Breast epithelium (tissue), 4 donors: ENCODE measurements around the gene ITGB6. TPM values are rescaled to one million over a fixed set of nuclear protein-coding genes. Genes with fewer than 3 reads are reported as not detected.

Experiments
- DNase-seq, 2 donors: peaks; one replicate each; pipeline ENCODE4 v3.0.0-alpha.2; 2019; ENCODE audit warnings: low spot score in 2 of 2
- H3K27ac ChIP-seq, 2 donors: fragments of 200-600 bp; sonication (generic) in 1 of 2; one replicate each; pipeline ENCODE4 v1.5.1; 2016 to 2019; ENCODE audit warnings: mild to moderate bottlenecking in 1 of 2
- H3K27me3 ChIP-seq, 2 donors: fragments of 200-600 bp; sonication (generic) in 1 of 2; one replicate each; pipeline versions ENCODE4 v1.5.1 to v1.6.0; 2017 to 2019; ENCODE audit warnings: control low read depth in 1 of 2, mild to moderate bottlenecking in 1 of 2
- H3K36me3 ChIP-seq: fragments of 200-600 bp; one replicate; pipeline ENCODE4 v1.5.1; 2019
- H3K4me1 ChIP-seq, 2 donors: fragments of 200-600 bp; sonication (generic); one replicate each; pipeline ENCODE4 v1.5.1; 2016 to 2019; ENCODE audit warnings: control low read depth in 1 of 2
- H3K4me3 ChIP-seq, 3 donors: fragments of 200-600 bp; sonication (generic); 1 replicate in 2 of 3; 2 replicates in 1 of 3; pipeline ENCODE4 v1.5.1; 2016 to 2019; ENCODE audit warnings: mild to moderate bottlenecking in 3 of 3, moderate library complexity in 2 of 3
- H3K9me3 ChIP-seq, 2 donors: fragments of 200-600 bp; sonication (generic) in 1 of 2; one replicate each; pipeline ENCODE4 v1.5.1; 2016 to 2019; ENCODE audit warnings: control low read depth in 1 of 2
- CTCF ChIP-seq, 3 donors: fragments of 450-650 bp; IDR thresholded peaks; one replicate each; pipeline ENCODE4 v1.5.1; 2016 to 2017; ENCODE audit warnings: antibody characterized with exemption in 3 of 3, mild to moderate bottlenecking in 3 of 3, moderate library complexity in 3 of 3
- POLR2A ChIP-seq: fragments of 450-650 bp; IDR thresholded peaks from one replicate; pipeline ENCODE4 v1.6.1; 2016; ENCODE audit warnings: antibody characterized with exemption, mild to moderate bottlenecking, moderate library complexity
- POLR2AphosphoS5 ChIP-seq, 3 donors: sonication (generic); formaldehyde crosslinking; IDR thresholded peaks; one replicate each; pipeline ENCODE4 v1.6.1; 2017; ENCODE audit warnings: antibody characterized with exemption in 3 of 3
- intact Hi-C: fragments of 100-400 bp; cut with DNase I; formaldehyde crosslinking; loops from one replicate; pipeline ENCODE4 v1.15.1; 2023; ENCODE audit warnings: low total_unique reads
- total RNA-seq, 3 donors: library from RNA; depleted of rRNA; stranded (reverse); fragments of >200 nt; gene quantifications; one replicate each; pipeline ENCODE4 v1.1.0, GENCODE V29; 2016

ITGB6 gene
- total RNA-seq, 3 donors from 2014 or later, result 0.16 to 46.1 (median 16.7) TPM

GRCh38 chr2:160205505-160205904 is 5.4 kb upstream of the ITGB6 start:
- Histone ChIP-seq H3K9me3 (no peaks in the 10 kb centered on the region), H3K36me3 (no peaks in the 10 kb centered on the region), H3K27ac (peak overlapping the region; percentile 89 to 94), H3K4me3 (no peak overlapping the region), H3K4me1 (peaks cover 6 to 9% of the 10 kb centered on the region in 2 donors), H3K27me3 (no peaks in the 10 kb centered on the region)
- peak; percentile 93 to 95 for DNase-seq
- TF ChIP-seq POLR2AphosphoS5 (IDR thresholded peaks at IDR 0.05) (peak; percentile 68 to 83 (median 77)), POLR2A (no peak)
- intact Hi-C loops, result no loop called here

GRCh38 chr2:160203422-160203821 is 3.4 kb upstream of the ITGB6 start:
- intact Hi-C loops, result no loop called here
- TF ChIP-seq CTCF (IDR thresholded peaks at IDR 0.05) (no peak), POLR2A (no peak), POLR2AphosphoS5 (IDR thresholded peaks at IDR 0.05) (no peak)
- DNase-seq, result no peak
- peaks cover 6 to 7% of the 10 kb centered on the region in 2 donors for H3K4me1 ChIP-seq
- H3K9me3 ChIP-seq, result no peaks in the 10 kb centered on the region
- no peaks in the 10 kb centered on the region for H3K36me3 ChIP-seq
- peak overlapping the region; percentile 89 to 94 for H3K27ac ChIP-seq
- no peak overlapping the region for H3K4me3 ChIP-seq
- H3K27me3 ChIP-seq, result no peaks in the 10 kb centered on the region

- H3K36me3 ChIP-seq, result no peaks in the 10 kb centered on the region
- intact Hi-C loops, result no loop called here
- H3K9me3 ChIP-seq, result no peaks in the 10 kb centered on the region
- no peak for DNase-seq
- no peak for TF ChIP-seq POLR2A
- TF ChIP-seq POLR2AphosphoS5 (IDR thresholded peaks at IDR 0.05), result no peak
- no peak for TF ChIP-seq CTCF (IDR thresholded peaks at IDR 0.05)
- H3K27me3 ChIP-seq, result no peaks in the 10 kb centered on the region
- H3K4me1 ChIP-seq, result peaks cover 6% of the 10 kb centered on the region in 2 donors
- no peak overlapping the region for H3K4me3 ChIP-seq
- H3K27ac ChIP-seq, result peak overlapping the region; percentile 89 to 94
These were observed 2.9 kb upstream of the ITGB6 start for GRCh38 chr2:160203007-160203406.

- Histone ChIP-seq H3K36me3 (no peaks in the 10 kb centered on the region), H3K27me3 (no peaks in the 10 kb centered on the region), H3K27ac (peak overlapping the region in 1 of 2 donors; percentile 22), H3K9me3 (no peaks in the 10 kb centered on the region), H3K4me1 (no peaks in the 10 kb centered on the region), H3K4me3 (no peak overlapping the region)
- intact Hi-C loops, result no loop called here
- DNase-seq, result no peak
- TF ChIP-seq POLR2A (no peak), POLR2AphosphoS5 (IDR thresholded peaks at IDR 0.05) (no peak), CTCF (IDR thresholded peaks at IDR 0.05) (no peak)
These were observed 1.9 kb upstream of the ITGB6 start for GRCh38 chr2:160201849-160202539.

- H3K27ac ChIP-seq, result peak overlapping the region in 1 of 2 donors; percentile 27
- H3K36me3 ChIP-seq, result no peaks in the 10 kb centered on the region
- no peaks in the 10 kb centered on the region for H3K9me3 ChIP-seq
- intact Hi-C loops, result no loop called here
- no peak for DNase-seq
- no peak overlapping the region for H3K4me3 ChIP-seq
- no peak for TF ChIP-seq CTCF (IDR thresholded peaks at IDR 0.05)
- no peak for TF ChIP-seq POLR2AphosphoS5 (IDR thresholded peaks at IDR 0.05)
- TF ChIP-seq POLR2A, result no peak
- H3K4me1 ChIP-seq, result no peaks in the 10 kb centered on the region
- no peaks in the 10 kb centered on the region for H3K27me3 ChIP-seq
These were observed 849 bp upstream of the ITGB6 start for GRCh38 chr2:160200921-160201320.
